ENCODE measurements around the gene HMGN4.

Gene HMGN4

DNA sequence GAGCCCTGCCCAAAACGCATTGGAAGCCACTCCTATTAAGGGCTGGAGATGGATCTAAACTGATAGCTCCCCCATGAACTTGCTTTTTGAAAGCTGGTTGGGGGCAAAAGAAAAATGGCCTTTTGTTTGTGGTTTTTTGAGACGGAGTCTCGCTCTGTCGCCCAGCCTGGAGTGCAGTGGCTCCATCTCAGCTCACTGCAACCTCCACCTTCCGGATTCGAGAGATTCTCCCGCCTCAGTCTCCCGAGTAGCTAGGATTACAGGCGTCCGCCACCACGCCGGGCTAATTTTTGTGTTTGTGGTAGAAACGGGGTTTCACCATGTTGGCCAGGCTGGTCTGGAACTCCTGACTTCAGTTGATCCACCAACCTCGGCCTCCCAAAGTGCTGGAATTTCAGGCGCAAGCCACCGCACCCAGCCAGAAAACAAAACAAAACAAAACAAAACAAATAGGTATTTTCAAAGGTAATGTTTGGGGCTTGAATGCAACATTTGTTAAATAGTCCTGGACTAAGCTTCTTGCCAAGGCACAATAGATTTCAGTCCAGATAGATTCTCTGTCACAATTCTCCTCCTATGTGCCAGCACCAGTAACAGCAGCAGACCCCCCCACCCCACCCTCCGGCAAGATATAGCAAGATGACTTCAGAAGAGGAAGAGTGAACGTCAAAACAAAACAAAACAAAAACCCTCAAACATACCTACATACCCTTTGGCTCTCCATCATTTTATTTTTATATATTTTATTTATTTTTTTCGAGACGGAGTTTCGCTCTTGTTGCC is 32.1 kb downstream of the HMGN4 start:
- DNase-seq: no peak
- intact Hi-C loops (cut with DNase I): no loop called here

DNA sequence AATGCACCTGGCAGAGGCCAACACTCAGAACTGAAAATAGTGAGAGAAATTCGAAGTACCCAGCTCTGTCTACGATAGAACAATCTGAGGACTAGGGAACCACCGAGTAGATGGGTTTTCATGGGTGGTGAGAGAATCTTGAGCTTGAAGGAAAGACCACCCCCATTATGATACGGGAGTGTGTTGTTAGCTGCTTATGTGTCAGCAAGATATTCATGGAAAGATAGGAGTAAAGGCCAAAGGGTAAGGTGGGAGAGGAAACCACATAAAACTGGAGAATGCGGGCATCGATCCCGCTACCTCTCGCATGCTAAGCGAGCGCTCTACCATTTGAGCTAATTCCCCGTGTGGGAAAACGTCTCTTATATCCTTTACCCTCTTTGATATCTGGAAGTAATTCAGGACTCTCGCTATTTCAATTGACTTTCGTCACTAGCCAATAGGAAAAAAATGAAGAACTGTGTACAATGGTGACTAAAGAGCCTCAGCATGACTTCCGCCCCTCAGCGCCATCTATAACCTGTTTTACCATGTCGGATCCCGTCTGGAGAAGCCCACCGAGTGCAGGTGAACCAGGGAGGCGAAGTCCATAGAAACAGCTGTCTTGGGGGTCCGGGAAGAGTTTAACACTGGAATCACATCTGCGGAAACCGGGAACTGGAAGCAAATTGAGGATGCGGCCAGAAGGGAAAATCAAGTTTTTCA is 33.6 kb downstream of the HMGN4 start:
- intact Hi-C loops (cut with DNase I): loop anchor here (1.0 kb wide), 1 partner anchor 24 kb away; no protein-coding TSS in a partner anchor

DNA sequence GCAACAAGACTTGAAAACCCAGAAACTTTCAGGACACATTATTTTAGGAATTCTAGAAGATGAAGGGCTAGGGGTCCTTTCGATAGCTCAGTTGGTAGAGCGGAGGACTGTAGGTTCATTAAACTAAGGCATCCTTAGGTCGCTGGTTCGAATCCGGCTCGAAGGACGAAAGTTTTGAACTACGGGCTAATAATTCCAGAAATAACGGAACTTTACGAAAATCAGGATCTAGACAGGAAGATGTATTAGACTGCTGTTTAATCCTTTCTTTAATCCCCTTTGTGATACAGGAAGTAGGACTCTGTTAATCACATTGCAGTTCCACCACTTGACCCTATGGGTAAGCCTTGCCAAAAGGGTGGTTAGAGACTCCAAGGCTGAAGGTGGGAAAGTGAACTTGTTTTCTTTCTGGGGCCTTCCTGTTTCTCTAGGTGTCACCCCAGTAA is 37.4 kb downstream of the HMGN4 start:
- no peak for DNase-seq
- intact Hi-C loops (cut with DNase I): no loop called here

More for the DNA sequence above, 33.6 kb downstream of the HMGN4 start:
- peak in 6 of 10 donors; percentile 20 to 88 (median 44) for DNase-seq

DNA sequence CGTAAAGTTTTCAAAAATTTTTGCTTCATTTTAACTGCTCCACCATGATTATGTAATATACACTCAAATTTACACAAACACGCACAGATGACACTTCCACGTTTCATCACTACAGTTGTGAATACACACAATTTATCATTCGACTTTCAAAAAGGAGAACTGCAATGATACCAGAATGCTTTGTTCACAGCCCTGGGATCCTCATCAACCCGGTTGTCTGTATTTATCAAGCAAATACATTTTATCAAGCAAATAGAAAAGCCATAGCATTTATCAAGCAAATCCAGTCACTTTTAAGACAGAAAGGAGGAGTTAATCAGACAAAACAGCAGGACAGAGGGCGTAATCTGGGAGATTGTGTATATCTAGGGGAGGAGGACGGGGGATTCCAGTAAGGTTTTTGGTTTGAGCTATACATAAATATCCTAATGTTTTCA is 38.3 kb downstream of the HMGN4 start:
- intact Hi-C loops (cut with DNase I): no loop called here
- no peak for DNase-seq

DNA sequence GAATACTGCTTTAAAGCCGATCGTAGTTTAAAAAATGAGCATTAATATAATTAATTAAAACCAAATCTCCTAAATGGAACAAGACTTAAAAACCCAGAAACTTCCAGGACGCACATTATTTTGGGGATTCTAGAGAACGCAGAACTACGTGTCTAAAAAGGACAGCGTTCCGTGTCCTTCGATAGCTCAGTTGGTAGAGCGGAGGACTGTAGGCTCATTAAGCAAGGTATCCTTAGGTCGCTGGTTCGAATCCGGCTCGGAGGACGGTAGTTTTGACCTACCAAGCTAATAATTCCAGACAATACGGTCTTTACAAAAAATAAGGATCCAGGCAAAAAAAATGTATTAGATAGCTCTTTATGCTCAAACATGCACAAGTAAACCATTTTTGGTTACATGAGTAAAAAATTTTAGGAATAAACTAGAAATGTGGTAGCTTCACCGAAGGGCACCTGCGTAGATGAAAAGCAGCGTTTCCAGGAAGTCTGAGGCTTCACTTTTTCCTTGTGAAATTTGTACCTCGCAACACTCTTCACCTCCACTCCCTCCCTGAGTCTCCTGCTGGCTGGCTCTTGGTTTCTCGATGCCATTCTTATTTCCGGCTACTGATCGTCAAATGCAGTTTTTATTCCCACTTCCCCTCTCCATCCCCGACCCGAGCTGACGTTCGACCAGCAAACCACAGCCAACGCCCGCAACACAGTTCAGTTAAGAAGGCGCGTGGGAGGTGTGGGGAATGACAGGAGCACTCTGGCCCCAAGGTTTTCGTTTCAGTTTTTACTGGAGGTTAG is 39.0 kb downstream of the HMGN4 start:
- intact Hi-C loops (cut with DNase I): no loop called here
- peak in 1 of 10 donors; percentile 9 for DNase-seq

DNA sequence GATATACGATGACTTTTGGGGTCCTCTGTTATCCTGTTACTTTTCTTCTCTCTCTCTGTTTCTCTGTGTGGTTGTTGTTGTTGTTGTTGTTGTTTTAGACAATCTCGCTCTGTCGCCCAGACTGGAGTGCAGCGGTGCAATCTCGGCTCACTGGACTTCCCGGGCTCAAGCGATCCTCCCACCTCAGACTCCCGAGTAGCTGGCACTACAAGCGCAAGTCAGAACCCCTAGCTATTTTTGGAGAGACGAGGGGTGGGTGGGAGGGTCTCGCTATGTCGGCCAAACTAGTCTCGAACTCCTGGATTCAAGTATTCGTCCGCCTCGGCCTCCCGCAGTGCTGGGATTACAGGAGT is 39.5 kb downstream of the HMGN4 start:
- DNase-seq: no peak
- intact Hi-C loops (cut with DNase I): no loop called here

DNA sequence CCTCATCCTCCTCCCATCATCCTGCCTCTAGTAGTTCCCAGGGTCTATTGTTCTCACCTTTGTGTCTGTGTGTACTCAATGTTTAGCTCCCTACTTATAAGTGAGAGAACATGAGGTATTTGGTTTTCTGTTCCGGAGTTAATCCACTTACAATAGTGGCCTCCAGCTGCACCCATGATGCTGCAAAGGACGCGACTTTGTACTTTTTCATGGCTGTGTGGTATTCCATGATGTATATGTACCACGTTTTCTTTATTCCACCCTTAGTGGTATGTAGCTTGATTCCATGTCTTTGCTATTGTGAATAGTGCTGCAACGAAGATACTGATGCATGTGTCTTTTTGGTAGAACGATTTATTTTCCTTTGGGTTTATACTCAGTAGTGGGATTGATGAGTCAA is 40.1 kb downstream of the HMGN4 start:
- intact Hi-C loops (cut with DNase I): no loop called here
- DNase-seq: no peak

DNA sequence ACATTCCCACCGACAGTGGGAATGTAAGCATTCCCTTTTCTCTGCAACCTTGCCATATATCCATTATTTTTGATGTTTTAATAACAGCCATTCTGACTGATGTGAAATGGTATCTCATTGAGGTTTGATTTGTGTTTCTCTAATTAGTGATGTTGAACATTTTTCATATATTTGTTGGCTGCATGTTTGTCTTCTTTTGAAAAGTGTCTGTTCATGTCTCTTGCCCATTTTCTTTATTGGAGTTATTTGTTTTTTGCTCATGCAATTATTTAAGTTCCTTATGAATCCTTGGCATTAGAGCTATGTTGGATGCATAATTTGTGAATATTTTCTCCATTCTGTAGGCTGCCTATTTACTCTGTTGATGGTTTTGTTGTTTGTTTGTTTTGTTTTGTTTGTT is 40.6 kb downstream of the HMGN4 start:
- DNase-seq: no peak
- intact Hi-C loops (cut with DNase I): no loop called here

DNA sequence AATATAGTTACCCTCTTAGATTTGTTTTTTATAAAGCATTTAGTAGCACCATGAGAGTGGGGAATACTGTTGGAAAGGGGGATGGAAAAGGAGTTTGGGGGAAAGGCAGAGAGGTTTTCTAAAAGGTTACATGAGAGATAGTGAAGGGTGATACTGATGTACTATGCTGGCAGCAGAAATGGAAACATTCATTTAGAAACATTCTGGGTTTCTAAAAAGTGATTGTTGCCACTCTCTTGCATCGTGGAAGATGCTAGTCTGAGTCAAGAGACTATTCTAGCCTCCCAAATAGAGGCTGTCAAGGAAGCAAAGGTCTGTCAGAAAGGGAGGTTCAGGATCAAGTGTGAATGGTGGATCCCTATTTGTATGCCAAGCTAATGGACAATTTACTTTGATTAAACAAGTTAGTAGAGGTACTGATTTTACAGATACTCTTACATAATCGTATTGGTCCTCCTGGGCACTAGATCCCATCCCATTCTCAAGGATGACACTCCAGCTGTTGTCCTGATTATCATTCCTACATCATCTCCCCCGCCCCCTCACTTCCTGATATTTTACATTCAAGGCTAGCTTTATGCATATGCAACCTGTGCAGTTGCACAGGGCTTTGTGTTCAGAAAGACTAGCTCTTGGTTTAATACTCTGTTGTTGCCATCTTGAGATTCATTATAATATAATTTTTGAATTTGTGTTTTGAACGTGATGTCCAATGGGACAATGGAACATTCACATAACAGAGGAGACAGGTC is 43.2 kb downstream of the HMGN4 start:
- intact Hi-C loops (cut with DNase I): no loop called here
- DNase-seq: no peak

DNA sequence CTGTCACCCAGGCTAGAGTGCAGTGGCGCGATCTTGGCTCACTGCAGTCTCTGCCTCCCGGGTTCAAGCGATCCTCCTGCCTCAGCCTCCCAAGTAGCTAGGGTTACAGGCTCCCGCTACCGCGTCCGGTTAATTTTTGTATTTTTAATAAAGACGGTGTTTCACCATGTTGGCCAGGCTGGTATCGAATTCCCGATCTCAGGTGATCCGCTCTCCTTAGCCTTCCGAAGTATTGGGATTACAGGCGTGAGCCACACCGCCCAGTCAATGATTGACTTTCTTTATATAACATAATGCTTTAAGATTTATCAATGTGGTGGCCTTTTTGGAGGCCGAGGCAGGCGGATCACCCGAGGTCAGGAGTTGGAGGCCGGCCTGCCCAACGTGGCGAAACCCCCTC is 50.8 kb downstream of the HMGN4 start:
- no peak for DNase-seq
- intact Hi-C loops (cut with DNase I): no loop called here

DNA sequence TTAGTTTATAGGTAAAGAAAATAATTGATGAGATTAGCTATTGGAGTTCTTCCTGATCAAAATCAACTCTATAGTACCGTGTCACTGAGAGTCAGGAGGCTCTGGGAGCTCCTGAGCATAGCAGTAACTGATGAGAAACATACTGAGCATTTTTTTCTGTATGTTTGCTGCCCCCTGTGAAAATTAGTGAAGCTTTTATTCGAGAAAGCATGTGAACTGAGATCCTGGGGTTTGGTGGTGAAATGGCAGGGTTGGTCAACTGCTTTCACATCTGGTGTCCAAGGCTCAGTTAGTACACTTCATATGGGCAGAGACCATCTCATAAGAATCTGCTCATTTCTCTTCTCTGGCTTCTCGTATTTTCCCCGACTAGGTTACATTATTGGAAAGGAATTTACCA is 54.5 kb downstream of the HMGN4 start:
- intact Hi-C loops (cut with DNase I): loop anchor here (10.0 kb wide), 1 partner anchor 58 kb away; the partner anchor contains the start of gene HMGN4
- no peak for DNase-seq

DNA sequence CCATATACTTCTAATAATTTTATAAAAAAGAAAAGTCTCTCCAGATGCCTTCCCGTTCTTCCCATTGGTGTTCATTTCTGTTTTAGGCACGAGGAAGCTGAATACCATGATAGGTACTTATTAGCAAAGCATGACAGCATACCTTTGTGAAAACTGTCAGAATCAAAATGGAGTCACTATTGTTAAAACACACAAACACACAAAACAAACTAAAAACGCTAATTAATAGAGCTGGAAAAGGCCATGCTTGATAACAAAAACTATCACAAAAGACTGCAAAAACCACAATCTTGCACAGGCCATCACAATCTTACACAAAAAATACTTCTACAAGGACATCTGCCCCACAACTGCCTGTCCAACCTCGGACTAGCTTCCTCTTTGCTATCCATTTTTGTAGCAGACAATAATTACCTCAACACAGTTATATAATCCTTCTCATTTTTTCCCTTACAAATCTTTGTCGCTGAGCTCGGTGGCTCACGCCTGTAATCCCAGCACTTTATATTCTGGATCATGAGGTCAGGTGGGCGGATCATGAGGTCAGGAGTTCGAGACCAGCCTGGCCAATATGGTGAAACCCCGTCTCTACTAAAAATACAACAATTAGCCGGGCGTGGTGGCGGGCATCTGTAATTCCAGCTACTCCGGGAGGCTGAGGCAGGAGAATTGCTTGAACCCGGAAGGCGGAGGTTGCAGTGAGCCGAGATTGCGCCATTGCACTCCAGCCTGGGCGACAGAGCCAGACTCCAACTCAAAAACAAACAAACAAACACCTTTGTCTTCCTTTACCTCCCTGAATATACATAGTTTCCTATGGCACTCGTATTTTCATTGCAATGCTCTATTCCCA is 55.3 kb downstream of the HMGN4 start:
- DNase-seq: no peak
- intact Hi-C loops (cut with DNase I): loop anchor here (10.0 kb wide), 1 partner anchor 59 kb away; the partner anchor contains the start of gene HMGN4

DNA sequence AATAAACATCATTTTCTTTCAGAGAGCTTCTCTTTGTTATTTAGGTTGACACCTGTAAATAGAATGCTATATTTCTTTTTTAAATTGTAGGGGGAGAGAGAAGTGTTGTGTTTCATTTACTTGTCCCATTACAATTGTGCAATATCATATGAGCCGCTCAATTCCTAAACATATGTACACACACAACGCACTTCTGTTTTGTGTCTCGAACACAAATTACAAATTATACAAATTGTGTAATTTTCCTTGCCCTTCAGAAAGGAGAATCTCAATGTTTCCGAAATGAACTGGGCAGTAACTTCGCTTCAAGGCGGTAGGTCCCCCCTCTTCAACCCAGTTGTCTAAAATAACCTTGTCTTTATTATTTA is 55.9 kb downstream of the HMGN4 start:
- intact Hi-C loops (cut with DNase I): loop anchor here (10.0 kb wide), 1 partner anchor 59 kb away; the partner anchor contains the start of gene HMGN4
- no peak for DNase-seq

DNA sequence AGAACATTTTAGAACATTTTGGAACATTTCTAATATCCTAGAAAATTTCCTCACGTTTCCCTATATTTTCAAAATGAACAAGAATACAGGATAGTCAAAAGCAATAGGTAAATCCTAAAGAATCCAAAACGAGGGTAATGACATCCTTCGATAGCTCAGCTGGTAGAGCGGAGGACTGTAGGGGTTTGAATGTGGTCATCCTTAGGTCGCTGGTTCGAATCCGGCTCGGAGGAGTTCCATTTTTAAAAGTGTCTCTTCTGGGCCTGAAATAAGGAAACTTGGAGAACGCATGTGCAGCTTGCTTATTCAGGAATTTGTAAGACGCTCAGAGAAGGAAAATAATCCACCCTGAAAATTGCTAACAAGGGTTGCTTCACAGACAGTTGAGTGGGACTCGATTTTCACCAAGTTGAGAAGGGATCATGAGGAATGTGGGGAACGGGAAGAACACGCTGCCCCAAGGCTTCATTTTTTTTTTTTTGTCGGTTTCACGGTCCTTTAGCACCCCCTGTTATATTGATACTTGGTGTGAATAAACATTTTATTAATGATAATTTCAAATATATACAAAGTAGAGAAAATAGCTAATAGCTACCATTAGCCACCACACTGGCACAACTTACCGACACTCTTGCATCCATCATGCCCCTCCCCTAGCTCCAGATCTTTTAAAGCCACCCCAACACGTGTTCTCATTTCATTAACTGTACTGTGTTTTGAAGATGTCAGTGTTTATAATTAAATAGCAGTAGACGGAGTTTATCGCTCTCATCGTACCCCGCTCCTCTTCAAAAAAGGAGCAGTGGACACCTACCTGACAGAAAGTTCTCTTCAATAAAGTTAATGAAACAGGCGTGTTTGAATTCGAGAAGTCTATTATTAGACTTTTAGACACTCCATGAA is 56.8 kb downstream of the HMGN4 start:
- peak in 1 of 10 donors; percentile 27 for DNase-seq
- intact Hi-C loops (cut with DNase I): loop anchor here (1.0 to 10.0 kb wide), 3 partner anchors 23 to 254 kb away; partner anchors contain the start of gene HMGN4

DNA sequence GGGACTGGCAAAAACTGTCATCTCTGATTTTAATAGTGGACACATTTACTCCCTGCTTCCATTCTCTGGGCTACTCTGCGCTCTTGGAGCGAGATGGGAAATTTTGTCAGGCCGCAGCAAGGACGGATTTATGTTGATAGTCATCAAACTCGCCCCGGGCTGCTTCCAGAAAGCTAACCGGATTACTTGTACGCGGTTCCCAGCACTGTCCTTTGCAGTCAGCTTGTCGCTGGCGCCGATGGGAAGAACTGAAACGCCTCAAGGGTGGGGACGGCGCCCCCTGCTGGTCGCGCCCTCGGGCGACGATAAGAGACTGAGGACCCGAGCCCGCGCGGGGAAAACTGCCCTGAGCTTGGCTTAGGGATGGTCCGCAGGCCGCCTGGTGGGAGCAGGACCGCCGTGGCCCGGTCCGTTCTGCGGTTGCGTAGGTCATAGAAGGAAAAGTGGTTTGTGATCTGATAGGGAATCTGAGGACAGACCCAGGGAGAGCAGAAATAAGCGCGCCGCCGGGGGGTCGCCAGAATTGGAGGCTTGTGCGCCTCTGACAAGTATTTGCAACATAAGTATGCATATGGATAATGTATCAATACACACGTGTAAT is 57.6 kb downstream of the HMGN4 start:
- peak; percentile 78 to 98 (median 90) for DNase-seq
- intact Hi-C loops (cut with DNase I): loop anchor here (1.0 to 10.0 kb wide), 3 partner anchors 23 to 254 kb away; partner anchors contain the start of gene HMGN4
